NCI-H2081 treated with DMSO at 0.1 percent for 48 hours (cell line): ENCODE measurements around the gene MLX.
"Not testable (repeated sequence)": the region's sequence is repeated elsewhere in the genome, so short reads cannot be mapped to it uniquely, and the experiment has no call there.

Source experiments
- DNase-seq: peaks from one replicate; lab custom pipeline; 2025; lab: John Stamatoyannopoulos, UW

MLX gene

DNA sequence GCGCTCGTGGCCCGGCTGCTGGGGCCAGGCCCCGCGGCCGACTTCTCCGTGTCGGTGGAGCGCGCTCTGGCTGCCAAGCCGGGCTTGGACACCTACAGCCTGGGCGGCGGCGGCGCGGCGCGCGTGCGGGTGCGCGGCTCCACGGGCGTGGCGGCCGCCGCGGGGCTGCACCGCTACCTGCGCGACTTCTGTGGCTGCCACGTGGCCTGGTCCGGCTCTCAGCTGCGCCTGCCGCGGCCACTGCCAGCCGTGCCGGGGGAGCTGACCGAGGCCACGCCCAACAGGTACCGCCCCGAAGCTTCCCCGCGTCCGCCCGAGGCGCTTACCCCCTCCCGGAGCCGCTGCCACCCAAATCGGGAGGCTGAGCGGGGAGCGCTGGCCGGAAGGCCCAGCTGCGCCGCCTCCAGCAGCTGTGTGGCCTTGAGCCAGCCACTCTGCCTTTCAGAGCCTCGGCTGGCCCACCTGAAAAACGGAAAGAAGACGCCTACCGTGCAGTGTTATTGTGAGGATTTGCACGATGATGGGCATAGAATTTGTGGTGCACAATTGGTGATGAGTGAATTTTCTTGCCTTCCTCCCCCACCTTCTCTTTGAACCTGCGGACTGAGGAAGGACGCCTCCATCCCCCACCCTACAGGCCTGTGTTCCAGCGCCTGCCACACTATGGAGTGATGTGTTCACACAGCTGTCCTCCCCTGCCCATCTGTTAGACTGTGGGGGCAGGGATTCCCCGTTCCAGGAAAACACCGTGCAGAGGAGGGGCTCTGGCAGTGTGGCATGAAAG, 30.3 kb upstream of the MLX start:
- peak; percentile 73 for DNase-seq

DNA sequence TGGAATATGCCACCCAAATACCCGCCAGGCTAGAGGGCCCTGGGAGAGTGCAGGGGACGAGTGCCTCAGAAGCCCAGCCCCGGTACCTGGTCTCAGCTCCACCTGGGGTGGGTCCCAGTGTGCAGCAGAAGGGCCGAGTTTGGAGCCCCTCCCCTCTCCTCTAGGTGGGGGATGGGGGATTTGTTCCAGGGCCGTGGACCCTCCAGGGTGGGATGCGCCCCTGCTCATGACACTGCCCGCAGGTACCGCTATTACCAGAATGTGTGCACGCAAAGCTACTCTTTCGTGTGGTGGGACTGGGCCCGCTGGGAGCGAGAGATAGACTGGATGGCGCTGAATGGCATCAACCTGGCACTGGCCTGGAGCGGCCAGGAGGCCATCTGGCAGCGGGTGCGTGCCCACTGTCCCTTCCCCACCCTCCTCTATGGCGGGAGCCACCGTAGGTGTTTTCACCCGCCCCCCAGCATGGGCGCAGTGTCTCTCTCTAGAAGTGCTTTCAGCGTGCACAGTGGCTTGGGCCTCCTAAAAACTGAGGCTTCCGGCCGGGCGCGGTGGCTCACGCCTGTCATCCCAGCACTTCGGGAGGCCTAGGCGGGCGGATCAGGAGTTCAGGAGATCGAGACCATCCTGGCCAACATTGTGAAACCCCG, 29.6 kb upstream of the MLX start:
- no peak for DNase-seq

DNA sequence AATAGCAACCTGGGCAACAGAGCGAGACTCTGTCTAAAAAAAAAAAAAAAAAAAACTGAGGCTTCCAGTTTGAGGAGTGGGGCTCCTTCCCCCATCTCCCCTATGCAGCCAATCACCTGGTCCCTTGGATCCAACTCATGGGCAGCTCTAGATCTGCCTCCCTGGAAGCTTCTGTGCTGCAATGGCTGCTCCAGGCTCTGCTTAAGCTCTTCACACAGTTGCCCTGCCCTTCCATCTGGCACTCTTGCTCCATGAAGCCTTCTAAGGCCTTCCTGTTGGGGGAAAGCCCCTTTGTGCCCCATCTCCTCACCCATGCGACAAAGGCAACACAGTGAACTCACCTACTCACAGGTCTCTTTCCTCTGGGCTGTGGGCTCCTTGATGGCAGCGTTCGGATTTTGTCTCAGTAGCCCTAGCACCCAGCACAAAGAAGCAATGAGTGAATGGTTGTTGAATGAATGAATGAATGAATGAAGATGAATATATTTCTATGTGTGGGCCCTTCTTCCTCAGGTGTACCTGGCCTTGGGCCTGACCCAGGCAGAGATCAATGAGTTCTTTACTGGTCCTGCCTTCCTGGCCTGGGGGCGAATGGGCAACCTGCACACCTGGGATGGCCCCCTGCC, 29.0 kb upstream of the MLX start:
- DNase-seq = no peak

DNA sequence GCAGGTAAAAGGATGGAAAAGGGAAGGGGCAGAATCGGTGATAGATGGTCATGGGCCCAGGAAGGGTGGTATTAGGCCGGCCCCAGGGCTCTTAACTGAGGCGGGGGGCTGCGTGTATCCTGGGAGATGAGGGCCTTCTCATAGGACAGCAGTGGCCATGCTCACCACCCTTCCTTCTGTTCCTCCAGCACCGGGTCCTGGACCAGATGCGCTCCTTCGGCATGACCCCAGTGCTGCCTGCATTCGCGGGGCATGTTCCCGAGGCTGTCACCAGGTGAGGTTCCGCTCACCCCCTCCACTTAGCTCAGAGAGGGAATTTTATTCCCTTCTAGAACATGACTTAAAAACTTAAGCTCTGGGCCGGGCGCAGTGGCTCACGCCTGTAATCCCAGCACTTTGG, 28.4 kb upstream of the MLX start:
- DNase-seq = no peak

DNA sequence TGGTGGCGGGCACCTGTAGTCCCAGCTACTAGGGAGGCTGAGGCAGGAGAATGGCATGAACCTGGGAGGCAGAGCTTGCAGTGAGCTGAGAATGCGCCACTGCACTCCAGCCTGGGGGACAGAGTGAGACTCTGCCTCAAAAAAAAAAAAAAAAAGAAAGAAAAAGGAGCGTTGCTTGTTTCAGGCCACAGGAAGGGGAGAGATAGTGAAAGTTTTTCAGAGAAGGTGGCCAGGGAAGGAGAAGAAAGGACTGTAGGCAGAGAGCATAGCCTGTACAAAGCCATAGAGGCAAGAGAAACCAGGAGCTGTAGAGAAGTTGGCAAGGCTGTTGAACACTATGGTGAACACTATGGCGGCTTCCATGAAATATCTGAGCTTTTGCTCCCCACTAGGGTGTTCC, 26.3 kb upstream of the MLX start:
- DNase-seq = not testable (repeated sequence)

DNA sequence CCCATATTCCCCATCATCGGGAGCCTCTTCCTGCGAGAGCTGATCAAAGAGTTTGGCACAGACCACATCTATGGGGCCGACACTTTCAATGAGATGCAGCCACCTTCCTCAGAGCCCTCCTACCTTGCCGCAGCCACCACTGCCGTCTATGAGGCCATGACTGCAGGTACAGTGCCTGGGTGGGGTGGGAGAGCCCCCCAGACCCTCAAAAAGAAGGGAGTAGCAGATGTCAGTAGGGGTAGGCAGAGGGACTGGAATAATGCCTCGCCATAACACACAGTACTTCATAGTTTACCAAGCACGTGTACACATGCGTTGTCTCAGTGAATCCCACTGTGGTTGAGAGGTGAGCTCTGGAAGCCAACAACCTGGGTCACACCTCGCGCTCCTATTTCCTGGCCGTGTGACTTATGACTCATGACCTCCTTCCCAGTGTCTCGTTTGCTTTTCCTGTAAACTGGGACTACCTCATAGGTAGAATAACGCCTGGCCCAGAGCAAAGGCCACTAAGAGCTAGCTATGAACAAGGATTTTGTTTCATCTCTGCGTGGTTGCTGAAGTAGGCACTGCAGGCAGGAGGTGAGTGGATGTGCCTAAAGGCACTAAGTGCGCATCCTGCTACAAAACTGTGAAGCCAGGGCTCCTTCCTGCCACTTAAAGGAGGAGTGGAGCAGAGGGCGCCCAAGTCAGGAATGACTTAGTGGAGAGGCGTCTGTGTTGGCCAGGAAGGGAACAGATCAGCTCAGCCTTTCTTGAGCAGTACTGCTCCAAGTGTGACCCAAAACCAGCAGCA, 25.7 kb upstream of the MLX start:
- DNase-seq = no peak

DNA sequence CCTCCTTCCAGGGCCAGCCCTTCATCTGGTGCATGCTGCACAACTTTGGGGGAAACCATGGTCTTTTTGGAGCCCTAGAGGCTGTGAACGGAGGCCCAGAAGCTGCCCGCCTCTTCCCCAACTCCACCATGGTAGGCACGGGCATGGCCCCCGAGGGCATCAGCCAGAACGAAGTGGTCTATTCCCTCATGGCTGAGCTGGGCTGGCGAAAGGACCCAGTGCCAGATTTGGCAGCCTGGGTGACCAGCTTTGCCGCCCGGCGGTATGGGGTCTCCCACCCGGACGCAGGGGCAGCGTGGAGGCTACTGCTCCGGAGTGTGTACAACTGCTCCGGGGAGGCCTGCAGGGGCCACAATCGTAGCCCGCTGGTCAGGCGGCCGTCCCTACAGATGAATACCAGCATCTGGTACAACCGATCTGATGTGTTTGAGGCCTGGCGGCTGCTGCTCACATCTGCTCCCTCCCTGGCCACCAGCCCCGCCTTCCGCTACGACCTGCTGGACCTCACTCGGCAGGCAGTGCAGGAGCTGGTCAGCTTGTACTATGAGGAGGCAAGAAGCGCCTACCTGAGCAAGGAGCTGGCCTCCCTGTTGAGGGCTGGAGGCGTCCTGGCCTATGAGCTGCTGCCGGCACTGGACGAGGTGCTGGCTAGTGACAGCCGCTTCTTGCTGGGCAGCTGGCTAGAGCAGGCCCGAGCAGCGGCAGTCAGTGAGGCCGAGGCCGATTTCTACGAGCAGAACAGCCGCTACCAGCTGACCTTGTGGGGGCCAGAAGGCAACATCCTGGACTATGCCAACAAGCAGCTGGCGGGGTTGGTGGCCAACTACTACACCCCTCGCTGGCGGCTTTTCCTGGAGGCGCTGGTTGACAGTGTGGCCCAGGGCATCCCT, 23.5 kb upstream of the MLX start:
- no peak for DNase-seq

DNA sequence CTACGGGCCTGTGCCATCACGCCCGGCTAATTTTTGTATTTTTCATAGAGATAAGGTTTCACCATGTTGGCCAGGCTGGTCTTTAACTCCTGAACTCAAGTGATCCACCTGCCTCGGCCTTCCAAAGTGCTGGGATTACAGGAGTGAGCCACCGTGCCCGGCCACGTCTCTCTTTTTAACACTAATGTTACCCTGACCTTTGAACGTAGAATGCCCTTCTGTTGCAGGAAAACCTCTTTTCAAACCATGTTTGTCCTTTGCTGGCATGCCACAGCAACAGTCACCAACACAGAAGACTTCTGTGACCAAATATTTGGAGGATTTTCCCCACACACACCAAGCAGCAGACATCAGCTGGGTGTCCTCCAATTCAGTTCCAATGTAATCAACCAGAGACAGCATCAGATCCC, 22.0 kb upstream of the MLX start:
- no peak for DNase-seq

DNA sequence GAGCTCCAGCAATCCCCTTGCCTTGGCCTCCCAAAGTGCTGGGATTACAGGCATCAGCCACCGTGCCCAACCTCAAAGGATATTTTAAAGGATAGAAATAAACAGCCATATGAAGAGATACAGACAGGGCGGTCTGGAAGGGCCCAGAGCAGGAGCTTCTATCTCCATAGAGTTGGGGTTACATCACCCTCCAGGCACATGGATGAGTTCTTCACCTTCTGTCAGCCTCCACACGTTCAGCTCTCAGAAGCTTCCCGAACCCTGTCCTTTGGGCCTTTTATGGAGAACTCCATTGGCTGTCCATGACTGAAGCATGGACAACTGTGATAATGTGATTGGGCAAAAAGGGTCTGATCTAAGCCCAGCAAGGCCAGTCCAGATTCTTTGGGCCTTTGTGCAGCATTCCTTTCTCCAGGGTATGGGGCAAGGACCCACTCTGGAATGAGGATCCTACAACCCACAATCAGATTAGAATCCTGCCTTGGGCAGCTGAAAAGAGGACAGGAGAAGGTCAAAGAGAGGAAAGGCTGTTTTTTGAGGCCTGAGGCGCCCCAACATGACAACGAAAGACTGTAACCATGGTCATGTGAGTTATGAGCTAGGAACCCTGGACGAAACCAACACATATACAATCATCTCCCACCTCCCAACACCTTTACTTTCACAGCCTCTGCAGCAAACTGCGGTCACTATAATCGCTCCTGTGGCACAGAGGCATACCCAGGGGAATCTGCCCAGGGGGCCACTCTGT, 21.0 kb upstream of the MLX start:
- not testable (repeated sequence) for DNase-seq

DNA sequence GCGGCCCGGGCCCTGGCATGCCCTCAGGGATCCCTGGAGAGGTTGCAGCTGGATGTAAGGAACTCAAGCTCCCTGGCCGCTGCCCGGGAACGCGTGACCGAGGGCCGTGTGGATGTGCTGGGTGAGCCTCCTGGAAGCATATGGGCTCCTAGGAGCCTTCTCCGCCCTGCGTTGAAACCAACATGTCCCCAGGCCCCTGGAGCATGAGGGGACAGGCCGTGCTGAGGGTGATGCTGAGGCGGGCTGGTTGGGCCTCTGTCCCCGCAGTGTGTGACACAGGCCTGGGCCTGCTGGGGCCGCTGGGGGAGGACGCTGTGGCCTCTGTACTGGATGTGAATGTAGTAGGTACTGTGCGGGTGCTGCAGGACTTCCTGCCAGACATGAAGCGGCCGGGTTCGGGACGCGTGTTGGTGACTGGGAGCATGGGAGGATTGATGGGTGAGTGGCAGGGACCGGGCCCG, 19.9 kb upstream of the MLX start:
- DNase-seq = no peak

DNA sequence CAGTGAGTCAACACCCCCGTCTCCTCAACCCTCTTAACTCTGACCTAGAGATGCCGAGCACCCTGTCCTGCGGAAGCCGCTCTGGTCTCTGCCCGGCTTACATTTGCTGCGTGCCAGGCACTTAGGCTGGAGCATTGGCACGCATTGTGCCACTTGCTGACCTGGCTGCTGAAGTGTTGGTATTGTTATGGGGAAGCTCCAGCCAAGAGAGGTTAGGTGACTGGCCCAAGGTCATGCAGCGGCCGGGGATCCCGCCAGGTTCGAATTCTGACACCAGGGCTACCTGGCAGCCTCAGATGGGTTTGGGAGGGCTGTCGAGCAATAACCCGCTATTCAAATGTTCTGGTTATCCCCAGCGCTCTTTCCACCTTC, 19.2 kb upstream of the MLX start:
- DNase-seq = no peak

DNA sequence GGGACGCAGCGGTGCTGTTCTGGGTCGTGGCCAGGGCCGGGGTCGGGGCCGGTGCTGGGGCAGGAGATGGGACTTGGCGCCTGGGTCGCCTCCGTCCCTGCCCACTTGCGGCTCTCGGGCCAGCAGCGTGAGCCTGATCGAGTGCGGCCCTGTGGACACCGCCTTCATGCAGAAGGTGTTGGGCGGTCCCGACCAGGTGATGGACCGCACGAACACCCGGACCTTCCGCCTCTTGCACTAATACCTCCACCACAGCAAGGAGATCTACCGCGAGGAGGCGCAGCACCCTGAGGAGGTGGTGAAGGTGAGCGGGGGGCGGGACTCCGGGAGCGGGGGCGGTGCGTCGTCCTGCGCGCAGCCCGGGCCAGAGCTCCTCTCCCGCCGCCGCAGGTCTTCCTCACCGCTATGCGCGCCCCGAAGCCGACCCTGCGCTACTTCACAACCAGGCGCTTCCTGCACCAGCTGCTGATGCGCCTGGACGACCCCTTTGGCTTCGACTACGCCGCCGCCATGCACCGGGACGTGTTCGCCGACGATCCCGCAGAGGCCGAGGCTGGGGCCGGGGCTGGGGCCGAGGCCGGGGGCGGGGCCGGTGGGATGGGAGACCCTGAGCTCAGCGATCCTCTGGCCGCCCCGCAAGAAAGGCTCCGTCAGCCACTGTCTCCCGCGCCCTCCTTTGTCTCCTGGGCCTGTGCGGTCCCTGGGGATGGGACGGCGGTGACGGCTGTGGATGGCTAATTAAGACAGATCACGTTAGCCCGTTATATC, 18.6 kb upstream of the MLX start:
- peak; percentile 56 for DNase-seq

DNA sequence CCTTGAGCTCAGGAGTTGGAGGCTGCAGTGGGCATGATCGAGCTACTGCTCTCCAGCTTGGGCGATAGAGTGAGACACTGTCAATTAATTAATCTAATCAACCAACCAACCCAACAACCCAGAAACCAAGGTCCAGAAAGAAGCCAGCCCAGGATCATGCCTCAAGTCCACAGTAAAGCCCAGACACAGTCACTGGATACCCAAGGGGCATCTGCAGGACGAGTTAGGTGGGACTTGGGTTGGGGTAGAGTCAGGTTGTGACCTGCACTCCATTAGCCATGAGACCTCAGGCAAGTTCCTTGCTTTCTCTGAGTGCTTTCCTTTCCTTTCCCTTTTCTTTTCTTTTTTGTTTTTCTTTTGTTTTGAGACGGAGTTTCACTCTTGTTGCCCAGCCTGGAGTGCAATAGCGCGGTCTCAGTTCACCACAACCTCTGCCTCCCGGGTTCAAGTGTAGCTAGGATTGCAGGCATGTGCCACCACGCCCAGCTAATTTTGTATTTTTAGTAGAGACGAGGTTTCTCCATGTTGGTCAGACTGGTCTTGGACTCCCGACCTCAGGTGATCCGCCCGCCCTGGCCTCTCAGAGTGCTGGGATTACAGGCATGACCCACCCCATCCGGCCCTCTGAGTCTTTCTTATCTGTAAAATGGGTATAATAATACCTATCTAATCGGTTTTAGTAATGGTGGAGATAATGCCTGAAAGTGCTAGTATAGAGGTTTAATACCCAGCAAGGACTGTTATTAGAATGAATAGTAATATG, 17.7 kb upstream of the MLX start:
- no peak for DNase-seq

DNA sequence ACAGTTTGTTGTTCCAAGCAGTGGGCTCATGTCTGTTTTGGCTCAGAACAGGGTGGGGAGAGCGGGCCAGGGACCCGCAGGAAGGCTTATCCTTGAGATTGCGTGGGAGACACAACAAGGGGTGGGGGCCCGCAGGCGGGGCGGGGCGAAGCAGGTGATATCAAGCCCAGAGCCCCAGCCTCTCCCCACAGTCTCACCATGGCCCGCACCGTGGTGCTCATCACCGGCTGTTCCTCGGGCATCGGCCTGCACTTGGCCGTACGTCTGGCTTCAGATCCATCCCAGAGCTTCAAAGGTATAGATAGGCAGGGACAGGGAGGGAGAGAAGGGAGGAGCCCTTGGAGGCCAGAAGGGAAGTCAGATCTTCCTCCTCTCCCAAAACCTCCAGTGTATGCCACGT, 14.2 kb upstream of the MLX start, which contains the start of gene HSD17B1:
TSS of gene HSD17B1 (plus strand) at position 188 of the 400 bp plus-strand sequence. CDS start at position 199, 11 bp downstream.
- not testable (repeated sequence) for DNase-seq

DNA sequence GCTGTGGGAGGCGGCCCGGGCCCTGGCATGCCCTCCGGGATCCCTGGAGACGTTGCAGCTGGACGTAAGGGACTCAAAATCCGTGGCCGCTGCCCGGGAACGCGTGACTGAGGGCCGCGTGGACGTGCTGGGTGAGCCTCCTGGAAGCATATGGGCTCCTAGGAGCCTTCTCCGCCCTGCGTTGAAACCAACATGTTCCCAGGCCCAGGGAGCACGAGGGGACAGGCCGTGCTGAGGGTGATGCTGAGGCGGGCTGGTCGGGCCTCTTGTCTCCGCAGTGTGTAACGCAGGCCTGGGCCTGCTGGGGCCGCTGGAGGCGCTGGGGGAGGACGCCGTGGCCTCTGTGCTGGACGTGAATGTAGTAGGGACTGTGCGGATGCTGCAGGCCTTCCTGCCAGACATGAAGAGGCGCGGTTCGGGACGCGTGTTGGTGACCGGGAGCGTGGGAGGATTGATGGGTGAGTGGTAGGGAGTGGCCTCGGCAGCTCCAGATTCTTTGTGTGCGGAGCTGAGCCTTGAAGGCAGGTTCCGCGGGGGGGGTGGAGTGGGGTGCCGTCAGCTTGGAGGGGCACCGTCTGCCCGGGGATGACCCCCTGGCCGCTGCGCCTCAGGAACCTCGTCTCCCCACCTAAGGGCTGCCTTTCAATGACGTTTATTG, 13.6 kb upstream of the MLX start:
- DNase-seq = no peak

DNA sequence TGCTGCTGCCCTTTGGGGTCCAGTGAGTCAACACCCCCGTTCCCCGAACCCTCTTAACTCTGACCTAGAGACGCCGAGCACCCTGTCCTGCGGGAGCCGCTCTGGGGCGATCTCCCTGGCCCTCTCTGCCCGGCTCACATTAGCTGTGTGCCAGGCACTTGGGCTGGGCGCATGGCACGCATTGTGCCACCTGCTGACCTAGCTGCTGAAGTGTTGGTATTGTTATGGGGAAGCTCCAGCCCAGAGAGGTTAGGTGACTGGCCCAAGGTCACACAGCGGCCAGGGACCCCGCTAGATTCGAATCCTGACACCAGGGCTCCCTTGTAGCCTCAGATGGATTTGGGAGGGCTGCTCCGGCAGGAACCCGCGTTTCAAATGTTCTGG, 13.0 kb upstream of the MLX start:
- DNase-seq = no peak

DNA sequence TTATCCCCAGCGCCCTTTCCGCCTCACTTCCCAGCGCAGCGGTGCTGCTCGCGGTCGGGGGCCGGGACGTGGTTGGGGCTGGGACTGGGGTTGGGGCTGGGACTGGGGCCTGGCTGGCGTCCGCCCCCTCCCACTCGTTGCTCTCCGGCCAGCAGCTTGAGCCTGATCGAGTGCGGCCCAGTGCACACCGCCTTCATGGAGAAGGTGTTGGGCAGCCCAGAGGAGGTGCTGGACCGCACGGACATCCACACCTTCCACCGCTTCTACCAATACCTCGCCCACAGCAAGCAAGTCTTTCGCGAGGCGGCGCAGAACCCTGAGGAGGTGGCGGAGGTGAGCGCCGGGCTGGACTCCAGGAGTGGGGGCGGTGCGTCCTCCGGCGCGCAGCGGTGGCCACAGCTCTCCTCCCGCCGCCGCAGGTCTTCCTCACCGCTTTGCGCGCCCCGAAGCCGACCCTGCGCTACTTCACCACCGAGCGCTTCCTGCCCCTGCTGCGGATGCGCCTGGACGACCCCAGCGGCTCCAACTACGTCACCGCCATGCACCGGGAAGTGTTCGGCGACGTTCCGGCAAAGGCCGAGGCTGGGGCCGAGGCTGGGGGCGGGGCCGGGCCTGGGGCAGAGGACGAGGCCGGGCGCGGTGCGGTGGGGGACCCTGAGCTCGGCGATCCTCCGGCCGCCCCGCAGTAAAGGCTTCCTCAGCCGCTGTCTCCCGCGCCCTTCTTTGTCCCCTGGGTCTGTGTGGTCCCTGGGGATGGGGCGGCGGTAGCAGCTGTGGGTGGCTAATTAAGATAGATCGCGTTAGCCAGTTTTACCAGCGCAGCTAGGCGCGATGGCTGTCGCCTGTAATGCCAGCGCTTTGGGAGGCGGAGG, 12.4 kb upstream of the MLX start:
- peak; percentile 26 for DNase-seq
